Measurements from ENCODE around the gene LRRN2. TPM values are rescaled to one million over a fixed set of nuclear protein-coding genes. Genes with fewer than 3 reads are reported as not detected.

The LRRN2 gene
- total RNA-seq, 1 donor from 2014 or later = 2.1 TPM

DNA sequence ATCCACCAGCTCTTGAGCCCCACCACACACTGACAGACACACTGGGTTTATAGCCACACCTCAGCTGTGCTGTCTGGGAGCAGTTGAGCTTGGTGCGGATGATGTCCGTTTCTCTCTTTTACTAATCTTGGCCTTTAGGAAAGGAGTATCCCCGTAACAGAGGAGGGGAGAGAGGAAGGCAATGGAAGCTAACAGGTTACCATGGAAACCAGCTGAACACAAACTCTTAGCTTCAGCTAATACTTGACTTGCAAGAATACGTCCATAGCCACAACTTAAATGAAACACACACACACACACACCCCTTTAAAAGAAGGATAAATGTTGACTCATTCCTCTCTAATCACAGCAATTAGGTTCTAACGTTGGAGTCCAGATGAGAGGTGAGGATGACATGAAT, 28.0 kb upstream of the LRRN2 start:
- H3K9me3 ChIP-seq (ENCODE audit: control insufficient read depth in 3 of 3, low read length in 3 of 3) = no peaks in the 10 kb centered on the region
- H3K9ac ChIP-seq (ENCODE audit: low read depth in 1 of 3, low read length in 3 of 3) = no peak overlapping the region
- no peak overlapping the region for H3K4me3 ChIP-seq (ENCODE audit: low read length in 3 of 3)
- peaks cover 11 to 19% (median 17%) of the 10 kb centered on the region in 3 donors for H3K27me3 ChIP-seq (ENCODE audit: control insufficient read depth in 3 of 3, insufficient read depth in 3 of 3, low read length in 3 of 3)
- no peak overlapping the region for H3K27ac ChIP-seq (ENCODE audit: low read depth, low read length)
- no peaks in the 10 kb centered on the region for H3K36me3 ChIP-seq (ENCODE audit: control insufficient read depth in 3 of 3, insufficient read depth in 3 of 3, low read length in 3 of 3)
- H3K4me1 ChIP-seq (ENCODE audit: control insufficient read depth in 3 of 3, insufficient read depth in 3 of 3, low read length in 3 of 3) = peaks cover 5 to 11% (median 8%) of the 10 kb centered on the region in 3 donors

GRCh38 chr1:204712708-204713430, 27.3 kb upstream of the LRRN2 start:
- Histone ChIP-seq H3K4me3 (ENCODE audit: low read length in 3 of 3) (peak overlapping the region in 1 of 3 donors; percentile 57), H3K9ac (ENCODE audit: low read depth in 1 of 3, low read length in 3 of 3) (peak overlapping the region in 1 of 3 donors; percentile 61), H3K27me3 (ENCODE audit: control insufficient read depth in 3 of 3, insufficient read depth in 3 of 3, low read length in 3 of 3) (peaks cover 11 to 20% (median 17%) of the 10 kb centered on the region in 3 donors), H3K27ac (ENCODE audit: low read depth, low read length) (peak overlapping the region; percentile 52), H3K4me1 (ENCODE audit: control insufficient read depth in 3 of 3, insufficient read depth in 3 of 3, low read length in 3 of 3) (peaks cover 5 to 11% (median 8%) of the 10 kb centered on the region in 3 donors), H3K36me3 (ENCODE audit: control insufficient read depth in 3 of 3, insufficient read depth in 3 of 3, low read length in 3 of 3) (no peaks in the 10 kb centered on the region), H3K9me3 (ENCODE audit: control insufficient read depth in 3 of 3, low read length in 3 of 3) (no peaks in the 10 kb centered on the region)

- peaks cover 5 to 11% (median 8%) of the 10 kb centered on the region in 3 donors for H3K4me1 ChIP-seq (ENCODE audit: control insufficient read depth in 3 of 3, insufficient read depth in 3 of 3, low read length in 3 of 3)
- peak overlapping the region; percentile 52 for H3K27ac ChIP-seq (ENCODE audit: low read depth, low read length)
- no peaks in the 10 kb centered on the region for H3K9me3 ChIP-seq (ENCODE audit: control insufficient read depth in 3 of 3, low read length in 3 of 3)
- H3K4me3 ChIP-seq (ENCODE audit: low read length in 3 of 3) = peak overlapping the region; percentile 38 to 68 (median 57)
- peak overlapping the region in 2 of 3 donors; percentile 61 to 68 for H3K9ac ChIP-seq (ENCODE audit: low read depth in 1 of 3, low read length in 3 of 3)
- peaks cover 11 to 25% (median 17%) of the 10 kb centered on the region in 3 donors for H3K27me3 ChIP-seq (ENCODE audit: control insufficient read depth in 3 of 3, insufficient read depth in 3 of 3, low read length in 3 of 3)
- H3K36me3 ChIP-seq (ENCODE audit: control insufficient read depth in 3 of 3, insufficient read depth in 3 of 3, low read length in 3 of 3) = no peaks in the 10 kb centered on the region
These were observed 26.6 kb upstream of the LRRN2 start for GRCh38 chr1:204711947-204712701.

GRCh38 chr1:204711103-204711946, 25.8 kb upstream of the LRRN2 start:
- H3K9ac ChIP-seq (ENCODE audit: low read depth in 1 of 3, low read length in 3 of 3) = no peak overlapping the region
- H3K27me3 ChIP-seq (ENCODE audit: control insufficient read depth in 3 of 3, insufficient read depth in 3 of 3, low read length in 3 of 3) = peaks cover 11 to 26% (median 17%) of the 10 kb centered on the region in 3 donors
- peak overlapping the region; percentile 52 for H3K27ac ChIP-seq (ENCODE audit: low read depth, low read length)
- H3K9me3 ChIP-seq (ENCODE audit: control insufficient read depth in 3 of 3, low read length in 3 of 3) = no peaks in the 10 kb centered on the region
- H3K4me1 ChIP-seq (ENCODE audit: control insufficient read depth in 3 of 3, insufficient read depth in 3 of 3, low read length in 3 of 3) = peaks cover 5 to 11% (median 8%) of the 10 kb centered on the region in 3 donors
- no peaks in the 10 kb centered on the region for H3K36me3 ChIP-seq (ENCODE audit: control insufficient read depth in 3 of 3, insufficient read depth in 3 of 3, low read length in 3 of 3)
- peak overlapping the region in 1 of 3 donors; percentile 57 for H3K4me3 ChIP-seq (ENCODE audit: low read length in 3 of 3)

GRCh38 chr1:204709960-204710912, 24.7 kb upstream of the LRRN2 start:
- H3K36me3 ChIP-seq (ENCODE audit: control insufficient read depth in 3 of 3, insufficient read depth in 3 of 3, low read length in 3 of 3) = no peaks in the 10 kb centered on the region
- peaks cover 11 to 28% (median 17%) of the 10 kb centered on the region in 3 donors for H3K27me3 ChIP-seq (ENCODE audit: control insufficient read depth in 3 of 3, insufficient read depth in 3 of 3, low read length in 3 of 3)

GRCh38 chr1:204709021-204709420, 23.5 kb upstream of the LRRN2 start:
- Histone ChIP-seq H3K9me3 (ENCODE audit: control insufficient read depth in 3 of 3, low read length in 3 of 3) (no peaks in the 10 kb centered on the region), H3K4me1 (ENCODE audit: control insufficient read depth in 3 of 3, insufficient read depth in 3 of 3, low read length in 3 of 3) (peaks cover 5 to 11% (median 9%) of the 10 kb centered on the region in 3 donors), H3K27ac (ENCODE audit: low read depth, low read length) (no peak overlapping the region), H3K9ac (ENCODE audit: low read depth in 1 of 3, low read length in 3 of 3) (no peak overlapping the region), H3K27me3 (ENCODE audit: control insufficient read depth in 3 of 3, insufficient read depth in 3 of 3, low read length in 3 of 3) (peaks cover 4 to 28% (median 12%) of the 10 kb centered on the region in 3 donors), H3K4me3 (ENCODE audit: low read length in 3 of 3) (no peak overlapping the region), H3K36me3 (ENCODE audit: control insufficient read depth in 3 of 3, insufficient read depth in 3 of 3, low read length in 3 of 3) (no peaks in the 10 kb centered on the region)

More at GRCh38 chr1:204709960-204710912, 24.7 kb upstream of the LRRN2 start:
- H3K4me3 ChIP-seq (ENCODE audit: low read length in 3 of 3) = no peak overlapping the region
- H3K4me1 ChIP-seq (ENCODE audit: control insufficient read depth in 3 of 3, insufficient read depth in 3 of 3, low read length in 3 of 3) = peaks cover 5 to 11% (median 9%) of the 10 kb centered on the region in 3 donors
- H3K27ac ChIP-seq (ENCODE audit: low read depth, low read length) = no peak overlapping the region
- no peaks in the 10 kb centered on the region for H3K9me3 ChIP-seq (ENCODE audit: control insufficient read depth in 3 of 3, low read length in 3 of 3)
- no peak overlapping the region for H3K9ac ChIP-seq (ENCODE audit: low read depth in 1 of 3, low read length in 3 of 3)

DNA sequence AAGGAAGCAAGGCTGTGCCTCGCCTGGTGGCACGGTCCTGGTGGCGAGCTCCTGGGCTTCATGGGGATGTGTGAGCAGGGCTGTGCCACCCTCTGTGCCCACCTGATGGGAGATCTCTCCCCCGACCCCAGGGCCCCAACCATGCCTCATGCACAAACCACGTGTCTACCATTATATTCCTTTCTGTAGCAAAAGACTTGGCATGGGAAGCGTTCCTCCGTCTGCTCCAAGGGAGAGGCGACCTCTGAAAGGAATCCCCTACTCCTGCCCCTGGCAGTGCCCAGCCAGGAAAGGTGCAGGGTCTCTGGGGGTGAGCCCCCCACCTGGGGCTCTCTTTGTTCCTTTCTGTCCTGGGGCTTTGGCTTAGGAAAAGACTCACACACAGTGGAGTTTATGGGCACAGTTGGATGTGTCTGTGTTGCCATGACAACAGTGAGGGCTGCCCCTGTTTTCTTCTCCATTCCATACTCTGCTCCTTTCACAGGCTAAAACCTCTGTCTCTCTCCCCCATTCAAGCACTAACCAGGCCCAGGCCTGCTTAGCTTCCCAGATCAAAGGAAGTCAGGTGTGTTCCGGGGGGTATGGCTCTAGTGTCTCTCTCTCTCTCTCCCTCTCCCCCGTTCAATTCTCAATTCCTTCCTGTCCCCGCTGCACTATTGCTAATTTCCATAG, 21.4 kb upstream of the LRRN2 start:
- H3K36me3 ChIP-seq (ENCODE audit: control insufficient read depth in 3 of 3, insufficient read depth in 3 of 3, low read length in 3 of 3) = no peaks in the 10 kb centered on the region
- no peak overlapping the region for H3K27ac ChIP-seq (ENCODE audit: low read depth, low read length)
- no peaks in the 10 kb centered on the region for H3K9me3 ChIP-seq (ENCODE audit: control insufficient read depth in 3 of 3, low read length in 3 of 3)
- no peak overlapping the region for H3K4me3 ChIP-seq (ENCODE audit: low read length in 3 of 3)
- peaks cover 0 to 7% (median 2%) of the 10 kb centered on the region in 3 donors for H3K4me1 ChIP-seq (ENCODE audit: control insufficient read depth in 3 of 3, insufficient read depth in 3 of 3, low read length in 3 of 3)
- peaks cover 0 to 17% (median 6%) of the 10 kb centered on the region in 3 donors for H3K27me3 ChIP-seq (ENCODE audit: control insufficient read depth in 3 of 3, insufficient read depth in 3 of 3, low read length in 3 of 3)
- no peak overlapping the region for H3K9ac ChIP-seq (ENCODE audit: low read depth in 1 of 3, low read length in 3 of 3)

- H3K9ac ChIP-seq (ENCODE audit: low read depth in 1 of 3, low read length in 3 of 3) = no peak overlapping the region
- H3K9me3 ChIP-seq (ENCODE audit: control insufficient read depth in 3 of 3, low read length in 3 of 3) = no peaks in the 10 kb centered on the region
- no peaks in the 10 kb centered on the region for H3K36me3 ChIP-seq (ENCODE audit: control insufficient read depth in 3 of 3, insufficient read depth in 3 of 3, low read length in 3 of 3)
- no peak overlapping the region for H3K27ac ChIP-seq (ENCODE audit: low read depth, low read length)
- H3K4me1 ChIP-seq (ENCODE audit: control insufficient read depth in 3 of 3, insufficient read depth in 3 of 3, low read length in 3 of 3) = peaks cover 0 to 5% (median 0%) of the 10 kb centered on the region in 3 donors
- H3K27me3 ChIP-seq (ENCODE audit: control insufficient read depth in 3 of 3, insufficient read depth in 3 of 3, low read length in 3 of 3) = peaks cover 0 to 10% (median 2%) of the 10 kb centered on the region in 3 donors
- H3K4me3 ChIP-seq (ENCODE audit: low read length in 3 of 3) = no peak overlapping the region
These were observed 20.6 kb upstream of the LRRN2 start for GRCh38 chr1:204705888-204706837.

All from skeletal muscle tissue (tissue), 4 donors.